ENCODE data around the gene IFNB1. TPM values are rescaled to one million over a fixed set of nuclear protein-coding genes. Genes with fewer than 3 reads are reported as not detected.
A peak's percentile ranks its signal among the peaks of the same experiment; 100 is the strongest.

IFNB1 gene
- total and polyA plus RNA-seq, 8 donors, result not detected

DNA sequence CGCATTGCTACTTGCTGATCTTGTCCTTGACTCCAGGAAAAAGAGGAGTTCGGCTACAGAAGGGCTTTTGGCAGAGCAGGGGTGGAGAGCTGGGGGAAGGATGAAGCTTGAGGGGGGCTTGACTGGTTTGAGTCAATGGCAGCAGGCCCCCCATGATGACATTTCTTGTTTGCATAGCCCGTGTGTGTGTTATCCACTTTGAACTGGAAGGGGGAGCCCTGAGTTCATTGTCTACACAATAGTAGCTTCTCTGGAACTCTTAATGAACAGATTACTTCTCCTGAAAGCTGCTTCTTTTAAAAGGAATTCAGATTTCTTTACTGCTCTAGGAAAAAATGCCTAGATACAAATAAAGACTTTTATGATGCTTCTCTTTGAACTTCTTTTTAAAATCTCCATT is 2.3 kb downstream of the IFNB1 start:
- Histone ChIP-seq H3K36me3 (no peaks in the 10 kb centered on the region), H3K27ac (no peak overlapping the region), H3K9me3 (no peaks in the 10 kb centered on the region), H3K4me3 (no peak overlapping the region), H3K4me1 (no peaks in the 10 kb centered on the region), H3K27me3 (no peaks in the 10 kb centered on the region)
- TF ChIP-seq CTCF (IDR thresholded peaks at IDR 0.05), result no peak
- 40 to 43% methylated on average over 3 of the region's 3 CpGs for WGBS, 2 donors
- intact Hi-C loops (cut with DNase I), result no loop called here
- DNase-seq (no peak), FAIRE-seq (no peak), ATAC-seq (no peak)

DNA sequence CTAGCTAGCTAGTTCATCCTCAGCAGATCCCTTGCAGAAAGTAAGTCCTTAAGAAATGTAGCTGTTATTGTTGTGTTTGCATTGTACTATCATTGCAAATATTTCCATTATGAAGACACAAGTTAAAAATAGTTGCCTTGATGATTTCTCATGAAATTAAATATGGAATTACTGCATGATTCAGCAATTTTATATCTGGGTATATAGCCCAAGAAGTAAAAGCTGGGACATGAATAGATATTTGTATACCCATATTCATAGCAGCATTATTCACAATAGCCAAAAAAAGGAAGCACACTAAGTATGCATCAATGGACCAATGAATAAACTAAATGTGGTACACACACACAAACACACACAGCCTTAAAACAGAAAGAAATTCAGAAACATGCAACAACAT is 6.8 kb downstream of the IFNB1 start:
- Histone ChIP-seq H3K36me3 (no peaks in the 10 kb centered on the region), H3K27ac (no peak overlapping the region), H3K9me3 (no peaks in the 10 kb centered on the region), H3K4me3 (no peak overlapping the region), H3K4me1 (no peaks in the 10 kb centered on the region), H3K27me3 (no peaks in the 10 kb centered on the region)
- FAIRE-seq (no peak), ATAC-seq (no peak), DNase-seq (no peak)
- TF ChIP-seq CTCF (IDR thresholded peaks at IDR 0.05), result no peak
- intact Hi-C loops (cut with DNase I), result no loop called here

GRCh38 chr9:21070171-21070571 is 7.6 kb downstream of the IFNB1 start:
- 28 to 41% methylated on average over 4 of the region's 4 CpGs for WGBS, 2 donors
- FAIRE-seq (no peak), DNase-seq (peak in 2 of 6 donors; percentile 18 to 38), ATAC-seq (peak in 3 of 4 donors; percentile 79 to 93 (median 88))
- Histone ChIP-seq H3K4me3 (peak overlapping the region in 1 of 4 donors; percentile 3), H3K27me3 (no peaks in the 10 kb centered on the region), H3K9me3 (no peaks in the 10 kb centered on the region), H3K27ac (no peak overlapping the region), H3K36me3 (no peaks in the 10 kb centered on the region), H3K4me1 (no peaks in the 10 kb centered on the region)
- no peak for TF ChIP-seq CTCF (IDR thresholded peaks at IDR 0.05)
- intact Hi-C loops (cut with DNase I), result no loop called here

DNA sequence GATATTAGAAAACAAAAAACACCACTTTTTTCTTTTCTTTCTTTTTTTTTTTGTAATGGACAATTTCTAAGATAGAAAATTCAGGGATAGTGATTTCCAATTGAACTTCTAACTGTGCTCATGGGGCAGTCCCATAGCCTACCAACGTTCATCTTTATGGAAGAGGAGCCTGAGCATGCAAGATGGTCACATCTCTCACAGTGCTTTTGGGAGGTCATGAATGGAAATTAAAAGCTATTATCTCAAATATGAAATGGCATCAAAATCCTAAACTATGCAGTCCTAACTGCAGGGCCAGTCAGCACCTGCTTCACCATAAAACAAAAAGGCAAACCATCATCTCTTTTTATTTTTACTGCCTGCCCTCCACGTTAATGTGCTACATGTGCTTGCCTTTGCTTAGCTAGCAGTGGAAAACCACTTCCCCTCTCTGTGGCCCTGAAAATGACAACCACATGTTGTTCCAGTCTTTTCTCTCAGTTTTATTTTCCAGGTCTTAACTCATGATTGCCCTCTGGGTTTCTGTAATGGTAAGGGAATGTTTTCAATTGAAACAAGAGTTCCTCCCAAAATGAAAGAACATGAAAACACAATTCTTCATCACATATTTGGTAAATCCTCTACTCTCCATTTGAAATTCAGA is 16.7 kb downstream of the IFNB1 start:
- FAIRE-seq, result no peak
- H3K9me3 ChIP-seq, result no peaks in the 10 kb centered on the region
- no peak overlapping the region for H3K27ac ChIP-seq
- 51 to 56% methylated on average over 2 of the region's 2 CpGs for WGBS, 2 donors
- H3K36me3 ChIP-seq, result no peaks in the 10 kb centered on the region
- DNase-seq, result no peak
- H3K27me3 ChIP-seq, result no peaks in the 10 kb centered on the region
- no peaks in the 10 kb centered on the region for H3K4me1 ChIP-seq
- intact Hi-C loops (cut with DNase I), result no loop called here
- peak in 1 of 4 donors; percentile 54 for ATAC-seq
- TF ChIP-seq CTCF (IDR thresholded peaks at IDR 0.05), result no peak
- no peak overlapping the region for H3K4me3 ChIP-seq

DNA sequence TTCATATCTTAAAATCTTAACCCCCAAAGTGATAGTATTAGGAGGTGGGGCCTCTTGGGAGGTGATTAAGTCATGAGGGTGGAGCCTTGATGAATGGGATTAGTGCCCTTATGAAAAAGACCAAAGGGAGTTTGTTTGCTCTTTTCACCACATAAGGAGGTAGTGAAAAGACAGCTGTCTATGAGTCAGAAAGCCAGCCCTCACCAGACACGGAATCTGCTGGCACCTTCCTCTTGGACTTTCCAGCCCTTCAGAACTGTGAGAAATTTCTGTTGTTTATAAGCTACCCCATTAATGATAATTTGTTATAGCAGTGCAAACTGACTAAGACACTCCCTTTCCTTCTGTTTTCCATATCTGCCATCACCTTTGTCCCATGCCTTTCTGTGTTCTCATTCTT is 20.8 kb downstream of the IFNB1 start:
- Histone ChIP-seq H3K9me3 (no peaks in the 10 kb centered on the region), H3K27ac (no peak overlapping the region), H3K36me3 (no peaks in the 10 kb centered on the region), H3K4me3 (no peak overlapping the region), H3K4me1 (no peaks in the 10 kb centered on the region), H3K27me3 (no peaks in the 10 kb centered on the region)
- no peak for FAIRE-seq
- WGBS, 2 donors, result 55 to 60% methylated on average over 1 of the region's 1 CpG
- no peak for DNase-seq
- intact Hi-C loops (cut with DNase I), result no loop called here
- TF ChIP-seq CTCF (IDR thresholded peaks at IDR 0.05), result no peak
- ATAC-seq, result no peak

Data from pancreas (tissue), 10 donors.